IPS-20b (cell line): Measurements from ENCODE around the gene IL3.

Experiments
- H3K27ac ChIP-seq: one replicate; pipeline ENCODE4 v1.5.1; 2013; ENCODE audit warnings: low read length
- H3K27me3 ChIP-seq: 2 replicates; pipeline ENCODE4 v1.6.1; 2013; ENCODE audit warnings: mild to moderate bottlenecking, low read length, inconsistent platforms; ENCODE audit not compliant: insufficient read depth
- H3K36me3 ChIP-seq: 2 replicates; pipeline ENCODE4 v1.6.1; 2013; ENCODE audit warnings: low read depth, mild to moderate bottlenecking, inconsistent platforms, low read length, moderate library complexity; ENCODE audit not compliant: insufficient read depth
- H3K4me1 ChIP-seq: 2 replicates; pipeline ENCODE4 v1.6.1; 2013; ENCODE audit warnings: mild to moderate bottlenecking, control low read depth, inconsistent platforms, low read length, moderate library complexity; ENCODE audit not compliant: insufficient read depth
- H3K4me3 ChIP-seq: 2 replicates; pipeline ENCODE4 v1.5.1; 2013; ENCODE audit warnings: mild to moderate bottlenecking, low read length, inconsistent platforms
- H3K9ac ChIP-seq: 2 replicates; pipeline ENCODE4 v1.6.1; 2013; ENCODE audit warnings: low read depth, mild to moderate bottlenecking, inconsistent platforms, low read length, moderate library complexity
- H3K9me3 ChIP-seq: 2 replicates; pipeline ENCODE4 v1.6.1; 2013; ENCODE audit warnings: mild to moderate bottlenecking, low read depth, low read length, inconsistent platforms; ENCODE audit not compliant: insufficient read depth

IL3 gene

DNA sequence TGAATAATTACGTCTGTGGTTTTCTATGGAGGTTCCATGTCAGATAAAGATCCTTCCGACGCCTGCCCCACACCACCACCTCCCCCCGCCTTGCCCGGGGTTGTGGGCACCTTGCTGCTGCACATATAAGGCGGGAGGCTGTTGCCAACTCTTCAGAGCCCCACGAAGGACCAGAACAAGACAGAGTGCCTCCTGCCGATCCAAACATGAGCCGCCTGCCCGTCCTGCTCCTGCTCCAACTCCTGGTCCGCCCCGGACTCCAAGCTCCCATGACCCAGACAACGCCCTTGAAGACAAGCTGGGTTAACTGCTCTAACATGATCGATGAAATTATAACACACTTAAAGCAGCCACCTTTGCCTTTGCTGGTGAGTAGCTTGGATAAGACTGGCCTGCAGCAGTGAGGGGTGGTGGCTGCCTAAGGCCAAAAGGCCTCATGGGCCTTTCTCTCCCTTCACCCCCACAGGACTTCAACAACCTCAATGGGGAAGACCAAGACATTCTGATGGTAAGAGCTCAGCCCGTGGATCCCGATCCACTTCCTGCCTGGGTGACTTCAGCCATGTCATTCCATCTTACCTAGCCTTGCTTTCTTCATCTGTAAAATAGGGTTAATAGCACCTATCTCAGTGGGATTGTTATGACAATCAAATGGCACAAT is at the start of gene IL3:
Gene IL3 (plus strand): TSS at position 155 of the 661 bp plus-strand sequence. CDS start 52 bp downstream, at position 207.
- Histone ChIP-seq H3K27me3 (no peaks in the 10 kb centered on the region), H3K27ac (no peak within 1 kb of the TSS), H3K9ac (no peak within 1 kb of the TSS), H3K4me3 (no peak within 1 kb of the TSS), H3K9me3 (no peaks in the 10 kb centered on the region), H3K36me3 (no peaks in the 10 kb centered on the region), H3K4me1 (0 out of 2 replicates have a peak, but pooled peaks cover 4% of the 10 kb centered on the region)

DNA sequence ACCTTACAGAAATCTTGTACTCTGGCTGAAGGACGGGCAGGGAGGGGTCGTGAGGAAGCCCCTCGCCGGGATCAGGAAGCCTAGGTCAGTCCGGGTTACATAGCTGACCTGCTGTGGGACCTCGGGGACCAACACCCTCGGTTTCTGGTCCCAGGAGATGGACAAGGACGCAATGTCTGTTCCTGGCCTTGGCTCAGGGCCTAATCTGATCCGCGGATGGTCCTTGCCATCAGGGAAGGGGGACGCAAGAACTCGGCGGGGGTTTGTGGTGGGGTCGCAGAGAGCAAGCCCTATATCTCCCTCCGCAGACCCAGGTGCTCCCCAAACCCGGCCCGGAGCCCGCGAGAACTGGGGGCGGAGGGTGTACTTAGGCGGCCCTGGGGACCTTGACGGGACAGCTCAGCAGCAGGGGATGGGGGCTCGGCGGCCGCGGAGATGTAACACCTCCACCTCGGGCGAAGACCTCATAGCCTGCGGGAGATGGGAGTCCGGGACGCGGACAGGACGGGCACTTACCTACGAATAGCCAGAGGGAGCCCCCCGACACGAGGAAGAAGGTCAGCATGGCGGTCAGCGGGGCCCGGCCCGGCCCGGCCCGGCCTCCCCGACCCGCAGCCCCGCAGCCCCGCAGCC is 49.4 kb upstream of the IL3 start:
- Histone ChIP-seq H3K9ac (no peak overlapping the region), H3K9me3 (no peaks in the 10 kb centered on the region), H3K4me1 (peaks cover 8% of the 10 kb centered on the region; the same call in 1 of the 2 replicates), H3K4me3 (peak overlapping the region; percentile 78), H3K27me3 (peaks cover 48% of the 10 kb centered on the region), H3K27ac (no peak overlapping the region), H3K36me3 (no peaks in the 10 kb centered on the region)

DNA sequence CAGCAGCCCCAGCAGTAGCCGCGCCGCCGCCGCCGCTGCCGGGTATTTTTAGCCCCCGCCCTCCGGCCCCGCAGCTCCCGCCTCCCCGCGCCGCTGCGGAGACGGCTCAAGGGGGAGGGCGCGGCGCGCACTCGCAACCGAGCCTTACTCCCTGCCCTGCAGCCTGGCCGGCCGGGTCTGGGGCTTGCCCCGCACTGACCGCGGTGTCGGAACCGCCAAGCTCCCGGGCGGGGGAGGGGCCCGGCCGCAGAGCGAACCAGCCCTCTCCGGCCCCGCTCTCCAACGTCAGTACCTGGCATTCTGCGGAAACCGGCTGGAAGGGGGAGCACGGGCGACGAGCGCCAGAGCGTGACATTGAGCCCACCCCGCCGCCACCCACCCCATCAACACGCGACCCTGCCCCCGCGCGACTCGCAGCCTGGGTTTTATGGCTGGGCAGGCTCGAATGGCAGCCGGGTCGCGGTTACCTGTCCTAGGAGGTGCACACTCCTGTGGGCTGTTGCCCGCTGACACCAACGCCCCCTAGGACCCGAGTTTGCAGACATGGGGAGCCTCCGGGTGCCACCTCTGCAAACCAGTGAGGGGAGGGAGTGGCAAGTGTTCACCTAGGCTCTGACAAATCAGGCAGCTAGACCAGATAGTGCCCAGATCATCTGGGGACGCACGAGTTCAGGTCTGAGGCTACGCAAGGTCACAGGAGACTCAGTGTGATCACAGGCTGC is 48.7 kb upstream of the IL3 start, which contains the start of gene ACSL6:
Gene ACSL6 (minus strand): TSS at position 37 of the 722 bp plus-strand sequence. CDS start 105 bp downstream, outside the sequence.
- Histone ChIP-seq H3K9ac (no peak within 1 kb of the TSS), H3K4me3 (peak within 1 kb of the TSS; percentile 78), H3K4me1 (peaks cover 8% of the 10 kb centered on the region; the same call in 1 of the 2 replicates), H3K36me3 (no peaks in the 10 kb centered on the region), H3K27ac (no peak within 1 kb of the TSS), H3K27me3 (peaks cover 48% of the 10 kb centered on the region), H3K9me3 (no peaks in the 10 kb centered on the region)

GRCh38 chr5:132012371-132013005 is 48.0 kb upstream of the IL3 start:
- H3K9me3 ChIP-seq: no peaks in the 10 kb centered on the region
- H3K36me3 ChIP-seq: no peaks in the 10 kb centered on the region
- peaks cover 8% of the 10 kb centered on the region; the same call in 1 of the 2 replicates for H3K4me1 ChIP-seq
- H3K9ac ChIP-seq: no peak overlapping the region
- no peak overlapping the region for H3K27ac ChIP-seq
- peak overlapping the region; percentile 78; the same call in 1 of the 2 replicates for H3K4me3 ChIP-seq
- H3K27me3 ChIP-seq: peaks cover 48% of the 10 kb centered on the region

DNA sequence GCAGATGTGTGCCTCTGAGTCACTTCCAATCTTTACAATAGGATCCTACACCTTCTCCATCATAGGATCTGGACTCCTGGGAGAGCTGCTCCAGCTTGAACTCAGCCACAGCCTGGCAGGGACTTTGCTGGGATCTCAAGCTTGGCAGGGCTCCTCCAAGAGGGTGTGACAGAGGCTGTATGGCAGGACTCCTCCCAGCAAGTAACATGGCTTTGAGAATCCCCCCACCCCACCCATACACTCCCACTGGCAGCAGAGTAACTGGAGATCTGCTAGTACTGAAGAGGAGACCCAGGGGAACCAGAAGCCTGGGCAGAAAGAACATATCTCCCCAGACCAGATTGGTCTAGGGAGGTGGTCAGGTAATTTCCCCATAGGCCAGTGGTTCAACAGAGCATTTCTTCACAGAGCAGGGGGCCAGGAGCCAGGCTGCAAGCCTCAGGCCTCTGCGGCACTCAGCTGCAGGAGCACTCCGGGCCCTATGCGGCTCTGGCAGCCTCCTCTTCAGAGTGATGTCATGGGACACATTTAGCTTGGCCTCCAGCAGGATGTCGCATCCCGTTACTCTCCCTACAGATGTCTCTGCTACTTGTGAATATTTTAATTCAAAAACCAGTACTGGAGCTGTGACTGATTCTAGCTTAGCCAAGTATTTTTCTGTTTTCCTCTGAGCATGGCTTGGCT is 47.3 kb upstream of the IL3 start:
- Histone ChIP-seq H3K4me3 (no peak overlapping the region), H3K27ac (no peak overlapping the region), H3K4me1 (peaks cover 8% of the 10 kb centered on the region; the same call in 1 of the 2 replicates), H3K27me3 (peaks cover 48% of the 10 kb centered on the region), H3K9me3 (no peaks in the 10 kb centered on the region), H3K9ac (no peak overlapping the region), H3K36me3 (no peaks in the 10 kb centered on the region)

- H3K27me3 ChIP-seq: peaks cover 44% of the 10 kb centered on the region
Observed at GRCh38 chr5:132013711-132014110, 46.7 kb upstream of the IL3 start.

GRCh38 chr5:132016721-132017250 is 43.7 kb upstream of the IL3 start:
- Histone ChIP-seq H3K9ac (no peak overlapping the region), H3K27ac (no peak overlapping the region), H3K27me3 (peaks cover 20% of the 10 kb centered on the region)

More at GRCh38 chr5:132013711-132014110, 46.7 kb upstream of the IL3 start:
- no peak overlapping the region for H3K9ac ChIP-seq
- H3K36me3 ChIP-seq: no peaks in the 10 kb centered on the region
- no peak overlapping the region for H3K27ac ChIP-seq
- no peak overlapping the region for H3K4me3 ChIP-seq
- no peaks in the 10 kb centered on the region for H3K9me3 ChIP-seq
- H3K4me1 ChIP-seq: peaks cover 8% of the 10 kb centered on the region; the same call in 1 of the 2 replicates

GRCh38 chr5:132017316-132017715 is 43.1 kb upstream of the IL3 start:
- H3K27me3 ChIP-seq: peaks cover 14% of the 10 kb centered on the region

More at GRCh38 chr5:132016721-132017250, 43.7 kb upstream of the IL3 start:
- H3K4me1 ChIP-seq: no peaks in the 10 kb centered on the region
- H3K9me3 ChIP-seq: no peaks in the 10 kb centered on the region
- H3K4me3 ChIP-seq: no peak overlapping the region
- no peaks in the 10 kb centered on the region for H3K36me3 ChIP-seq

DNA sequence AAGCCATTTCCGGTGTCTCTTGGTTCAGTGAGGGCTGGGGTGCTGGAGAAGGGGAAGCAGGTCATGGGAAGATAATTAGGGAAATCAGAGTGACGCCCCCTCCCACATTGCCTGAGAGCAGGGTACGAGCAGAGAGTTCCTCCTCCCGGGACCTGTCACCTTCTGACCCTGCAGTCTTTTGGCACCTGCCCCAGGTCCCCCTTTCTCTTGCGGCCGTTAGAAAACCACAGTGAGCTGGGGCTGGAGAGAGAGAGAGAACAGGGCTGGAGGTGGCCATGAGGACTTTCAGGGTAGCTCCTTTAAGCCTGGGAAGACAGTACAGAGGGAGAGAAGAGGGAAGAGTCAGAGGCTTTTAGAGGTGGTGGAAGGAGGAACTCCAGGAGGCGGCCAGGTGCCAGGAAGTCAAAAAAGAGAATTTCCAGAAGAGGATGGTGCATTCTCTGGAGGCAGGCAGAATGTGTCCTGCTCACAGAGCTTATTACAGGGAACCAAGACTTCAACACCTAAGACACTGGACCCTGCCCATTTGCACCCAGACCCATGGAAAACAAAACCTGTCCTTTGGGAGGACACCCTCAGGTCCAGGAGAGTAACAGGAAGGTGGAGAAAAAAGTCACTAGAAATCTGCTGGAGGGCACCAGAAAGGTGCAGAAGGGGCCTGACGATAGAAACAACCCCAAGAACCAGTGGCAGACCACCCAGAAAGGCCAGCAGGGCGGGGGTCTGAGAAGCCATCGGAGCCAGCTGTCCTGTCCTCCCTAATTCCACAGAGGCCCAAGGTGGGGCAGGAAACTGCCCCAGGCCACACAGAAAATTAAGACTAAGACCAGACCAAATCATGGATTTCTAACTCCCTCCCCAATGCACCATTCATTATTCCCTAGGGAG is 42.5 kb upstream of the IL3 start:
- Histone ChIP-seq H3K27me3 (peaks cover 8% of the 10 kb centered on the region), H3K36me3 (no peaks in the 10 kb centered on the region), H3K27ac (no peak overlapping the region), H3K9me3 (no peaks in the 10 kb centered on the region), H3K4me3 (no peak overlapping the region), H3K9ac (no peak overlapping the region), H3K4me1 (no peaks in the 10 kb centered on the region)

More at GRCh38 chr5:132017316-132017715, 43.1 kb upstream of the IL3 start:
- Histone ChIP-seq H3K36me3 (no peaks in the 10 kb centered on the region), H3K27ac (no peak overlapping the region), H3K9ac (no peak overlapping the region), H3K4me3 (no peak overlapping the region), H3K9me3 (no peaks in the 10 kb centered on the region), H3K4me1 (no peaks in the 10 kb centered on the region)

- H3K27ac ChIP-seq: no peak overlapping the region
- H3K9ac ChIP-seq: no peak overlapping the region
- H3K36me3 ChIP-seq: no peaks in the 10 kb centered on the region
- no peaks in the 10 kb centered on the region; the same call in 1 of the 2 replicates for H3K27me3 ChIP-seq
- no peaks in the 10 kb centered on the region for H3K4me1 ChIP-seq
- H3K4me3 ChIP-seq: no peak overlapping the region
- H3K9me3 ChIP-seq: no peaks in the 10 kb centered on the region
Observed at GRCh38 chr5:132019337-132019736, 41.1 kb upstream of the IL3 start.
